SK-N-MC (cell line): Measurements from ENCODE around the gene PARP12.

Experiments
- EZH2 ChIP-seq: fragments of 200-600 bp; sonication (generic); IDR thresholded peaks from one replicate; pipeline ENCODE4 v1.6.1; 2017; ENCODE audit warnings: antibody characterized with exemption
- POLR2AphosphoS5 ChIP-seq: IDR thresholded peaks from 2 replicates; pipeline ENCODE4 v1.6.1; 2012; ENCODE audit warnings: mild to moderate bottlenecking, low read depth, low read length, borderline replicate concordance

- no peak for TF ChIP-seq EZH2
- no peak for TF ChIP-seq POLR2AphosphoS5
Measured at GRCh38 chr7:140062528-140063299, at the start of gene PARP12.
